Astrocyte of the cerebellum (primary cell): ENCODE measurements around the gene TMEM184B.
A peak's percentile ranks its signal among the peaks of the same experiment; 100 is the strongest.

Experiments used
- DNase-seq: peaks from one replicate; pipeline ENCODE4 v3.0.0-alpha.2; 2011; ENCODE audit warnings: low read depth
- H3K4me3 ChIP-seq: 2 replicates; pipeline ENCODE4 v1.5.1; 2011; ENCODE audit warnings: mild to moderate bottlenecking, low read depth, low read length, moderate library complexity
- CTCF ChIP-seq: IDR thresholded peaks from 2 replicates; pipeline ENCODE4 v1.5.1; 2012; ENCODE audit warnings: low read length, low read depth, moderate library complexity, mild to moderate bottlenecking; ENCODE audit errors: missing control alignments
- in situ Hi-C: cut with HindIII; loops from 2 replicates; pipeline ENCODE4 v1.10.0; 2017; ENCODE audit warnings: low sequenced_read_pairs

TMEM184B gene

GRCh38 chr22:38190581-38190980, 82.2 kb downstream of the TMEM184B start:
- no peak for TF ChIP-seq CTCF
- H3K4me3 ChIP-seq: no peak overlapping the region
- DNase-seq: no peak
- in situ Hi-C loops: no loop called here

GRCh38 chr22:38189104-38189503, 83.7 kb downstream of the TMEM184B start:
- H3K4me3 ChIP-seq: no peak overlapping the region
- in situ Hi-C loops: no loop called here
- no peak for TF ChIP-seq CTCF
- DNase-seq: no peak

- H3K4me3 ChIP-seq: no peak overlapping the region
- no peak for TF ChIP-seq CTCF
- in situ Hi-C loops: no loop called here
- no peak for DNase-seq
These were observed 85.2 kb downstream of the TMEM184B start for GRCh38 chr22:38187413-38188212.

GRCh38 chr22:38186429-38186828, 86.4 kb downstream of the TMEM184B start:
- in situ Hi-C loops: no loop called here
- no peak for DNase-seq
- H3K4me3 ChIP-seq: no peak overlapping the region
- no peak for TF ChIP-seq CTCF

GRCh38 chr22:38184788-38185187, 88.0 kb downstream of the TMEM184B start:
- TF ChIP-seq CTCF: no peak
- DNase-seq: no peak
- in situ Hi-C loops: no loop called here
- H3K4me3 ChIP-seq: no peak overlapping the region

GRCh38 chr22:38181453-38182200, 91.2 kb downstream of the TMEM184B start, which contains the start of gene PLA2G6:
TSS of gene PLA2G6 (minus strand) at chr22:38181830. CDS start at chr22:38169426, 12,404 bp downstream.
- peak within 1 kb of the TSS; percentile 50 for H3K4me3 ChIP-seq
- peak; percentile 96 for DNase-seq
- TF ChIP-seq CTCF: no peak
- in situ Hi-C loops: no loop called here
